ENCODE data around the gene TMCC2. TPM values are rescaled to one million over a fixed set of nuclear protein-coding genes. Genes with fewer than 3 reads are reported as not detected.
"Not testable (repeated sequence)": the region's sequence is repeated elsewhere in the genome, so short reads cannot be mapped to it uniquely, and the experiment has no call there.

TMCC2 gene
- total RNA-seq, 1 donor from 2014 or later, result 4.4 TPM

- DNase-seq (ENCODE audit: low read depth), result no peak
These were observed 15.8 kb upstream of the TMCC2 start for GRCh38 chr1:205211839-205212536.

GRCh38 chr1:205214756-205215155 lies 13.0 kb upstream of the TMCC2 start:
- no peak for DNase-seq (ENCODE audit: low read depth)

GRCh38 chr1:205216588-205216987 lies 11.2 kb upstream of the TMCC2 start:
- no peak for DNase-seq (ENCODE audit: low read depth)

- no peak for DNase-seq (ENCODE audit: low read depth)
These were observed 10.3 kb upstream of the TMCC2 start for GRCh38 chr1:205217418-205217817.

- DNase-seq (ENCODE audit: low read depth), result no peak
These were observed 7.3 kb upstream of the TMCC2 start for GRCh38 chr1:205220421-205220820.

- no peak for DNase-seq (ENCODE audit: low read depth)
These were observed 3.0 kb upstream of the TMCC2 start for GRCh38 chr1:205224736-205225135.

- peak; percentile 54 for DNase-seq (ENCODE audit: low read depth)
These were observed 1.6 kb upstream of the TMCC2 start for GRCh38 chr1:205225901-205226765.

GRCh38 chr1:205226868-205227583 lies 720 bp upstream of the TMCC2 start:
- peak; percentile 72 for DNase-seq (ENCODE audit: low read depth)

- no peak for DNase-seq (ENCODE audit: low read depth)
These were observed 361 bp downstream of the TMCC2 start for GRCh38 chr1:205228093-205228521.

GRCh38 chr1:205229399-205229871 lies 1.7 kb downstream of the TMCC2 start:
- DNase-seq (ENCODE audit: low read depth), result peak; percentile 49

GRCh38 chr1:205229916-205230700 lies 2.4 kb downstream of the TMCC2 start:
- DNase-seq (ENCODE audit: low read depth), result no peak

- no peak for DNase-seq (ENCODE audit: low read depth)
These were observed 3.2 kb downstream of the TMCC2 start for GRCh38 chr1:205230982-205231381.

GRCh38 chr1:205232127-205232820 lies 4.5 kb downstream of the TMCC2 start:
- no peak for DNase-seq (ENCODE audit: low read depth)

- DNase-seq (ENCODE audit: low read depth), result no peak
These were observed 5.2 kb downstream of the TMCC2 start for GRCh38 chr1:205232945-205233397.

GRCh38 chr1:205233986-205234385 lies 6.2 kb downstream of the TMCC2 start:
- not testable (repeated sequence) for DNase-seq (ENCODE audit: low read depth)

- no peak for DNase-seq (ENCODE audit: low read depth)
These were observed 8.2 kb downstream of the TMCC2 start for GRCh38 chr1:205235951-205236350.

- DNase-seq (ENCODE audit: low read depth), result no peak
These were observed 8.8 kb downstream of the TMCC2 start for GRCh38 chr1:205236526-205236925.

GRCh38 chr1:205236951-205237475 lies 9.3 kb downstream of the TMCC2 start:
- no peak for DNase-seq (ENCODE audit: low read depth)

- DNase-seq (ENCODE audit: low read depth), result no peak
These were observed 10.1 kb downstream of the TMCC2 start for GRCh38 chr1:205237526-205238484.
